ENCODE data around the gene GTPBP10.
"Not testable (repeated sequence)": the region's sequence is repeated elsewhere in the genome, so short reads cannot be mapped to it uniquely, and the experiment has no call there.

- TF ChIP-seq, protein P1, sequence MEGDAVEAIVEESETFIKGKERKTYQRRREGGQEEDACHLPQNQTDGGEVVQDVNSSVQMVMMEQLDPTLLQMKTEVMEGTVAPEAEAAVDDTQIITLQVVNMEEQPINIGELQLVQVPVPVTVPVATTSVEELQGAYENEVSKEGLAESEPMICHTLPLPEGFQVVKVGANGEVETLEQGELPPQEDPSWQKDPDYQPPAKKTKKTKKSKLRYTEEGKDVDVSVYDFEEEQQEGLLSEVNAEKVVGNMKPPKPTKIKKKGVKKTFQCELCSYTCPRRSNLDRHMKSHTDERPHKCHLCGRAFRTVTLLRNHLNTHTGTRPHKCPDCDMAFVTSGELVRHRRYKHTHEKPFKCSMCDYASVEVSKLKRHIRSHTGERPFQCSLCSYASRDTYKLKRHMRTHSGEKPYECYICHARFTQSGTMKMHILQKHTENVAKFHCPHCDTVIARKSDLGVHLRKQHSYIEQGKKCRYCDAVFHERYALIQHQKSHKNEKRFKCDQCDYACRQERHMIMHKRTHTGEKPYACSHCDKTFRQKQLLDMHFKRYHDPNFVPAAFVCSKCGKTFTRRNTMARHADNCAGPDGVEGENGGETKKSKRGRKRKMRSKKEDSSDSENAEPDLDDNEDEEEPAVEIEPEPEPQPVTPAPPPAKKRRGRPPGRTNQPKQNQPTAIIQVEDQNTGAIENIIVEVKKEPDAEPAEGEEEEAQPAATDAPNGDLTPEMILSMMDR (conservative IDR thresholded peaks at IDR 0.05 in 1 of 2, IDR thresholded peaks at IDR 0.05 in 1 of 2; ENCODE audit: low read depth in 1 of 2, low read length in 2 of 2), result not testable (repeated sequence)
- not testable (repeated sequence) for TF ChIP-seq EZH2 (IDR thresholded peaks at IDR 0.05; ENCODE audit: low read length, missing control alignments)
These were observed 11.6 kb upstream of the GTPBP10 start for GRCh38 chr7:90334926-90335325.

Measured in fibroblast of lung (primary cell).